Subcutaneous abdominal adipose tissue (tissue), 5 donors: Measurements from ENCODE around the gene S100A12.
"Not testable (repeated sequence)": the region's sequence is repeated elsewhere in the genome, so short reads cannot be mapped to it uniquely, and the experiment has no call there.

Source experiments
- H3K27ac ChIP-seq: one replicate; pipeline ENCODE4 v1.7.0; 2013; ENCODE audit warnings: low read depth, mild to moderate bottlenecking, inconsistent platforms, low read length, moderate library complexity
- H3K27me3 ChIP-seq, 5 donors: one replicate each; pipeline ENCODE4 v1.7.0; 2013; ENCODE audit warnings: low read length in 5 of 5, inconsistent platforms in 1 of 5; ENCODE audit not compliant: control insufficient read depth in 5 of 5, insufficient read depth in 4 of 5
- H3K36me3 ChIP-seq, 5 donors: one replicate each; pipeline ENCODE4 v1.7.0; 2013; ENCODE audit warnings: low read length in 5 of 5; ENCODE audit not compliant: control insufficient read depth in 5 of 5, insufficient read depth in 5 of 5
- H3K4me1 ChIP-seq, 5 donors: one replicate each; pipeline ENCODE4 v1.7.0; 2013; ENCODE audit warnings: low read length in 5 of 5, mild to moderate bottlenecking in 3 of 5, moderate library complexity in 1 of 5; ENCODE audit not compliant: control insufficient read depth in 5 of 5, insufficient read depth in 5 of 5
- H3K4me3 ChIP-seq, 5 donors: one replicate each; pipeline ENCODE4 v1.7.0; 2013; ENCODE audit warnings: low read length in 5 of 5, low read depth in 1 of 5
- H3K9ac ChIP-seq, 5 donors: one replicate each; pipeline ENCODE4 v1.7.0; 2013; ENCODE audit warnings: low read length in 5 of 5, mild to moderate bottlenecking in 4 of 5, moderate library complexity in 3 of 5
- H3K9me3 ChIP-seq, 5 donors: one replicate each; pipeline ENCODE4 v1.7.0; 2013; ENCODE audit warnings: low read length in 5 of 5; ENCODE audit not compliant: control insufficient read depth in 5 of 5
- donor health status: healthy.
- donor health status: healthy.
- donor health status: healthy.
- donor health status: healthy.
- donor health status: healthy.

The S100A12 gene

GRCh38 chr1:153347049-153347448 is 28.4 kb downstream of the S100A12 start:
- not testable (repeated sequence) for H3K36me3 ChIP-seq, H3K4me1 ChIP-seq, H3K9me3 ChIP-seq, H3K9ac ChIP-seq, H3K27ac ChIP-seq, H3K4me3 ChIP-seq
- peaks cover 15 to 52% (median 28%) of the 10 kb centered on the region in 5 donors for H3K27me3 ChIP-seq

- Histone ChIP-seq H3K36me3 (no peaks in the 10 kb centered on the region), H3K9ac (no peak overlapping the region), H3K27me3 (peaks cover 15 to 46% (median 27%) of the 10 kb centered on the region in 5 donors), H3K27ac (no peak overlapping the region), H3K4me3 (no peak overlapping the region), H3K4me1 (no peaks in the 10 kb centered on the region), H3K9me3 (no peaks in the 10 kb centered on the region)
These were observed 29.2 kb downstream of the S100A12 start for GRCh38 chr1:153346077-153346723.

GRCh38 chr1:153345187-153346076 is 30.0 kb downstream of the S100A12 start:
- H3K27me3 ChIP-seq = peaks cover 15 to 46% (median 27%) of the 10 kb centered on the region in 5 donors
- H3K9me3 ChIP-seq = no peaks in the 10 kb centered on the region
- H3K4me1 ChIP-seq = no peaks in the 10 kb centered on the region
- no peak overlapping the region for H3K9ac ChIP-seq
- H3K36me3 ChIP-seq = no peaks in the 10 kb centered on the region
- no peak overlapping the region for H3K27ac ChIP-seq
- no peak overlapping the region for H3K4me3 ChIP-seq

GRCh38 chr1:153344718-153345025 is 30.7 kb downstream of the S100A12 start:
- Histone ChIP-seq H3K27me3 (peaks cover 15 to 41% (median 26%) of the 10 kb centered on the region in 5 donors), H3K9me3 (no peaks in the 10 kb centered on the region), H3K4me3 (no peak overlapping the region), H3K27ac (no peak overlapping the region), H3K4me1 (no peaks in the 10 kb centered on the region), H3K36me3 (no peaks in the 10 kb centered on the region), H3K9ac (no peak overlapping the region)

GRCh38 chr1:153343811-153344717 is 31.4 kb downstream of the S100A12 start:
- Histone ChIP-seq H3K27me3 (peaks cover 12 to 36% (median 21%) of the 10 kb centered on the region in 5 donors), H3K9ac (no peak overlapping the region)

GRCh38 chr1:153343040-153343681 is 32.3 kb downstream of the S100A12 start:
- no peaks in the 10 kb centered on the region for H3K9me3 ChIP-seq
- H3K4me1 ChIP-seq = no peaks in the 10 kb centered on the region
- peaks cover 10 to 27% (median 18%) of the 10 kb centered on the region in 5 donors for H3K27me3 ChIP-seq

More at GRCh38 chr1:153343811-153344717, 31.4 kb downstream of the S100A12 start:
- Histone ChIP-seq H3K4me1 (no peaks in the 10 kb centered on the region), H3K27ac (no peak overlapping the region), H3K36me3 (no peaks in the 10 kb centered on the region), H3K4me3 (no peak overlapping the region), H3K9me3 (no peaks in the 10 kb centered on the region)

GRCh38 chr1:153342178-153342577 is 33.2 kb downstream of the S100A12 start:
- no peak overlapping the region for H3K27ac ChIP-seq
- H3K4me1 ChIP-seq = no peaks in the 10 kb centered on the region
- no peak overlapping the region for H3K4me3 ChIP-seq
- no peak overlapping the region for H3K9ac ChIP-seq
- H3K27me3 ChIP-seq = peaks cover 6 to 22% (median 14%) of the 10 kb centered on the region in 5 donors
- H3K9me3 ChIP-seq = no peaks in the 10 kb centered on the region
- H3K36me3 ChIP-seq = no peaks in the 10 kb centered on the region

More at GRCh38 chr1:153343040-153343681, 32.3 kb downstream of the S100A12 start:
- no peak overlapping the region for H3K27ac ChIP-seq
- H3K36me3 ChIP-seq = no peaks in the 10 kb centered on the region
- H3K9ac ChIP-seq = no peak overlapping the region
- no peak overlapping the region for H3K4me3 ChIP-seq

- Histone ChIP-seq H3K36me3 (no peaks in the 10 kb centered on the region), H3K4me3 (no peak overlapping the region), H3K27me3 (peaks cover 4 to 19% (median 14%) of the 10 kb centered on the region in 5 donors), H3K4me1 (no peaks in the 10 kb centered on the region), H3K9ac (no peak overlapping the region), H3K27ac (no peak overlapping the region), H3K9me3 (no peaks in the 10 kb centered on the region)
These were observed 33.9 kb downstream of the S100A12 start for GRCh38 chr1:153341431-153341934.

- Histone ChIP-seq H3K27me3 (peaks cover 0 to 10% (median 4%) of the 10 kb centered on the region in 5 donors), H3K4me3 (no peak overlapping the region), H3K36me3 (no peaks in the 10 kb centered on the region), H3K9ac (no peak overlapping the region), H3K27ac (no peak overlapping the region), H3K4me1 (no peaks in the 10 kb centered on the region), H3K9me3 (no peaks in the 10 kb centered on the region)
These were observed 35.1 kb downstream of the S100A12 start for GRCh38 chr1:153340356-153340755.
